Lung (tissue), 12 donors: ENCODE results near the gene TTC39C. TPM values are rescaled to one million over a fixed set of nuclear protein-coding genes. Genes with fewer than 3 reads are reported as not detected.

Experiments
- ATAC-seq: fragments of 200-7000 bp; cut with Tn5 transposase; one replicate; pipeline ENCODE4 v1.9.1; 2020; ENCODE audit warnings: moderate number of reproducible peaks; ENCODE audit not compliant: insufficient read depth, low FRiP score
- DNase-seq, 3 donors: peaks; one replicate each; pipeline ENCODE4 v3.0.0-alpha.2; 2013 to 2017
- H3K27ac ChIP-seq, 2 donors: one replicate each; pipeline ENCODE4 v1.5.1; 2013; ENCODE audit warnings: mild to moderate bottlenecking in 2 of 2, moderate library complexity in 2 of 2, control low read depth in 1 of 2, inconsistent platforms in 1 of 2, low read depth in 1 of 2, low read length in 1 of 2
- H3K27me3 ChIP-seq, 3 donors: one replicate each; pipeline ENCODE4 v1.5.1; 2013; ENCODE audit warnings: low read length in 2 of 3; ENCODE audit not compliant: control insufficient read depth in 3 of 3, insufficient read depth in 3 of 3
- H3K36me3 ChIP-seq, 4 donors: one replicate each; pipeline ENCODE4 v1.5.1; 2013; ENCODE audit warnings: low read length in 4 of 4, mild to moderate bottlenecking in 1 of 4, moderate library complexity in 1 of 4; ENCODE audit not compliant: control insufficient read depth in 4 of 4, insufficient read depth in 4 of 4
- H3K4me1 ChIP-seq, 5 donors: one replicate each; pipeline ENCODE4 v1.5.1; 2013; ENCODE audit warnings: low read length in 5 of 5, mild to moderate bottlenecking in 2 of 5, moderate library complexity in 1 of 5; ENCODE audit not compliant: control insufficient read depth in 5 of 5, insufficient read depth in 5 of 5
- H3K4me3 ChIP-seq: one replicate; pipeline ENCODE4 v1.5.1; 2013; ENCODE audit warnings: mild to moderate bottlenecking, control low read depth, moderate library complexity
- H3K9ac ChIP-seq, 2 donors: one replicate each; pipeline ENCODE4 v1.5.1; 2013; ENCODE audit warnings: low read length in 2 of 2, control low read depth in 1 of 2; ENCODE audit not compliant: insufficient read depth in 1 of 2
- H3K9me3 ChIP-seq, 4 donors: one replicate each; pipeline ENCODE4 v1.5.1; 2013; ENCODE audit warnings: low read length in 3 of 4, mild to moderate bottlenecking in 1 of 4, moderate library complexity in 1 of 4; ENCODE audit not compliant: control insufficient read depth in 4 of 4, insufficient read depth in 3 of 4
- CTCF ChIP-seq: IDR thresholded peaks from 2 replicates; pipeline ENCODE4 v1.5.1; 2012; ENCODE audit warnings: mild to moderate bottlenecking; ENCODE audit errors: control extremely low read depth, extremely low read depth
- WGBS, 2 donors: extraction: QIAGEN DNeasy Blood & Tissue Kit; methylation state at CpG; one replicate each; pipeline ENCODE4 v1.1.7; 2013; 5-methylcytosine and 5-hydroxymethylcytosine counted together
- polyA plus RNA-seq, 2 donors: library from polyadenylated mRNA; stranded (reverse); fragments of 200-250 nt; gene quantifications; one replicate each; pipeline ENCODE4 v1.2.1, GENCODE V29; 2013
- total RNA-seq, 2 donors: library from RNA; depleted of rRNA in 1 of 2; stranded (reverse); fragments of >200 nt in 1 of 2; gene quantifications; one replicate each; pipeline ENCODE4 v1.2.1, GENCODE V29; 2014 to 2021
- donor health status: control.
- donor health status: control.
- donor health status: Bipolar disorder and iron deficiency.
- donor health status: healthy.
- donor health status: DM: yes; HTN: yes; CAD: no.

TTC39C gene
- total and polyA plus RNA-seq, 4 donors: 6.0 to 33.5 (median 19.3) TPM

- peak; percentile 75 for ATAC-seq
- no peaks in the 10 kb centered on the region for H3K27me3 ChIP-seq
- H3K27ac ChIP-seq: no peak overlapping the region
- H3K36me3 ChIP-seq: peaks cover 6 to 14% (median 10%) of the 10 kb centered on the region in 4 donors
- no peak overlapping the region for H3K4me3 ChIP-seq
- 74 to 77% methylated on average over 7 of the region's 7 CpGs for WGBS, 2 donors
- H3K9ac ChIP-seq: no peak overlapping the region
- DNase-seq: peak; percentile 63 to 67 (median 66)
- no peaks in the 10 kb centered on the region for H3K9me3 ChIP-seq
- H3K4me1 ChIP-seq: peaks cover 0 to 4% (median 2%) of the 10 kb centered on the region in 5 donors
- TF ChIP-seq CTCF: peak; percentile 27
Observed at GRCh38 chr18:24176727-24177416, 162.3 kb downstream of the TTC39C start.

DNA sequence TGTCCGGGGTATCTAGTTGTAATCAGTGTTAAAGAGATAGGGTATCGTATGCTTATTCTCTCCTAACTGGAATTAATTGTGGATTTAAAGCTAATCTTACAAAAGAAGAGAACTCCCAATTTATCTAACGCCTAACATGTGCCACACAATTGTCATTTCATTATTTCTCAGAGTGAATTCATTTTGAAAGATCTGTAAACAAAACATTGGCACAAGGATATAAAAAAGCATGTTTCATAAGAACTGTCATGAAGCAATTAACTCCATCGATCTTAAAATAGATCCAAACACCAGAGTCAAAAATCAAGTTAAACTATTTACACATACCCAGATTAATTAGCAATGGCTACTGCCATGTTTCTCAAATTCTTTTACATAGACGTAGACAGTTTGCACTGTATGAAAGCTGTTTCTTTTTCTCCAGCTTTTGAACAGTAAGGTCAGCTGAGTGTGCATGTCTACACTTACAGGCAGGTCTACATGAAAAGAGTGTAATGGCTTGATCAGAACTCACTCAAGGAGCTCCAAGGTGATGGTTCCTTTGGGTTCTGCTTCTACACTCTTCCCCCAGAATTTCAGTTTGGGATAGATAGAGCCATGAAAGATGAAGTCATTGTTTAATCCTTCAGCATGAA lies 163.1 kb downstream of the TTC39C start:
- H3K36me3 ChIP-seq: peaks cover 6 to 14% (median 10%) of the 10 kb centered on the region in 4 donors
- no peaks in the 10 kb centered on the region for H3K27me3 ChIP-seq
- H3K9ac ChIP-seq: no peak overlapping the region
- no peak for TF ChIP-seq CTCF
- H3K4me3 ChIP-seq: no peak overlapping the region
- 78 to 80% methylated on average over 5 of the region's 5 CpGs for WGBS, 2 donors
- ATAC-seq (no peak), DNase-seq (no peak)
- no peak overlapping the region for H3K27ac ChIP-seq
- peaks cover 0 to 4% (median 2%) of the 10 kb centered on the region in 5 donors for H3K4me1 ChIP-seq
- H3K9me3 ChIP-seq: no peaks in the 10 kb centered on the region

DNA sequence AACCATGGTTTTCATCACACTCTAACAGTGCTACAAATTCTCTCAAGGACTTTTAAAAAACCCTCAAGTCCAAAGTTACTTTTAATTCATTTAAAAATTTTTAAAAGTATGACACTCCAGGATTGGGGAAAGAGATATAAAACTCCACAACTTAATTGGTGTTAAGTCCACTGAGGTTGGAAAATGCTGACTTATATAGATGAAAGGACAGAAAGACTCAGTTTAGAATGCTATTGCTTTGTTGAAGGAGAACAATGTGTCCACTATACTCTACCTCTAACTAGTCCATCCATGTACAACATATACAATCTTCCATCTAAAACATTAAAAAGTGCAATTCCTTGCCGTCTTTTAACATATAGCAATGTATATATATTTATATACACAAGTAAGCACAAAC lies 165.5 kb downstream of the TTC39C start:
- Histone ChIP-seq H3K9me3 (no peaks in the 10 kb centered on the region), H3K4me3 (no peak overlapping the region), H3K9ac (no peak overlapping the region), H3K36me3 (peaks cover 0 to 9% (median 7%) of the 10 kb centered on the region in 4 donors), H3K27me3 (no peaks in the 10 kb centered on the region), H3K27ac (no peak overlapping the region), H3K4me1 (peaks cover 0 to 4% (median 2%) of the 10 kb centered on the region in 5 donors)
- no peak for DNase-seq
- no peak for TF ChIP-seq CTCF
- 89 to 97% methylated on average over 1 of the region's 1 CpG for WGBS, 2 donors
- no peak for ATAC-seq
